ENCODE results near the gene RACK1. TPM values are rescaled to one million over a fixed set of nuclear protein-coding genes. Genes with fewer than 3 reads are reported as not detected.
"Not testable (repeated sequence)": the region's sequence is repeated elsewhere in the genome, so short reads cannot be mapped to it uniquely, and the experiment has no call there.

The RACK1 gene
- polyA plus RNA-seq, 2 of the 4 experiments (the other 2 are of a cell fraction) = 2,590 to 3,139 TPM

- DNase-seq (ENCODE audit: low read depth in 1 of 2, low spot score in 1 of 2) (no peak), ATAC-seq (no peak), FAIRE-seq (no peak)
- WGBS (ENCODE audit: missing lambda C conversion rate) = 94% methylated on average over 6 of the region's 6 CpGs
- no peak overlapping the region for H3K27ac ChIP-seq
- H3K4me1 ChIP-seq = no peaks in the 10 kb centered on the region
- no peak overlapping the region for H3K4me2 ChIP-seq
- no peaks in the 10 kb centered on the region for H3K9me3 ChIP-seq
- no peak overlapping the region for H3K4me3 ChIP-seq
- no peak for TF ChIP-seq SREBF2 (IDR thresholded peaks at IDR 0.05)
- TF ChIP-seq FOSL2 (IDR thresholded peaks at IDR 0.05) = no peak
- TF ChIP-seq FOSL2 (CRISPR knock-in tag; IDR thresholded peaks at IDR 0.05) = no peak
- no peak for TF ChIP-seq SMC3 (IDR thresholded peaks at IDR 0.05)
- no peak for TF ChIP-seq HOXB13 (CRISPR knock-in tag; IDR thresholded peaks at IDR 0.05; ENCODE audit: low read depth)
- TF ChIP-seq NFE2L2 (conservative IDR thresholded peaks at IDR 0.05; ENCODE audit: low read length) = no peak
- TF ChIP-seq PBX3 (IDR thresholded peaks at IDR 0.05) = no peak
- TF ChIP-seq CHD2 (IDR thresholded peaks at IDR 0.05; ENCODE audit: low read length, partially characterized antibody) = no peak
- POLR2A ChIA-PET = no interaction called here
- CTCF ChIA-PET = interaction anchor here (0.7 to 2.9 kb wide), 3 partner anchors 22 to 27 kb away, joined by 3 to 10 read pairs (median 6); no protein-coding TSS in a partner anchor
Measured at GRCh38 chr5:181212080-181212479, 31.6 kb downstream of the RACK1 start.

GRCh38 chr5:181211208-181211607, 32.5 kb downstream of the RACK1 start:
- ChIA-PET CTCF (interaction anchor here (1.5 to 2.9 kb wide), 2 partner anchors 21 to 23 kb away, joined by 6 to 10 read pairs; no protein-coding TSS in a partner anchor), POLR2A (no interaction called here)
- TF ChIP-seq USF2 (IDR thresholded peaks at IDR 0.05) = no peak
- no peak for TF ChIP-seq ESRRA (IDR thresholded peaks at IDR 0.05; ENCODE audit: borderline replicate concordance, low read length)
- TF ChIP-seq NPAS2 (CRISPR knock-in tag; IDR thresholded peaks at IDR 0.05; ENCODE audit: borderline replicate concordance) = no peak
- Histone ChIP-seq H3K4me3 (no peak overlapping the region), H3K27ac (no peak overlapping the region), H3K4me2 (no peak overlapping the region), H3K4me1 (peaks cover 2% of the 10 kb centered on the region), H3K9me3 (no peaks in the 10 kb centered on the region)
- WGBS (ENCODE audit: missing lambda C conversion rate) = 75% methylated on average over 7 of the region's 7 CpGs
- no peak for DNase-seq (ENCODE audit: low read depth in 1 of 2, low spot score in 1 of 2)
- no peak for FAIRE-seq
- no peak for ATAC-seq

- H3K4me3 ChIP-seq; DNase-seq (ENCODE audit: low read depth in 1 of 2, low spot score in 1 of 2); H3K4me2 ChIP-seq; POLR2A ChIA-PET; H3K9me3 ChIP-seq; ATAC-seq; H3K4me1 ChIP-seq; H3K27ac ChIP-seq; FAIRE-seq: not testable (repeated sequence)
- WGBS (ENCODE audit: missing lambda C conversion rate) = 78% methylated on average over 17 of the region's 17 CpGs
- CTCF ChIA-PET = interaction anchor here (2.9 kb wide), 1 partner anchor 23 kb away, joined by 10 read pairs; no protein-coding TSS in a partner anchor
Measured at GRCh38 chr5:181210698-181211097, 33.0 kb downstream of the RACK1 start.

- POLR2A ChIA-PET; DNase-seq (ENCODE audit: low read depth in 1 of 2, low spot score in 1 of 2); H3K27ac ChIP-seq; H3K9me3 ChIP-seq; H3K4me2 ChIP-seq; ATAC-seq; H3K4me3 ChIP-seq; FAIRE-seq: not testable (repeated sequence)
- peaks cover 10% of the 10 kb centered on the region for H3K4me1 ChIP-seq
- 64% methylated on average over 11 of the region's 11 CpGs for WGBS (ENCODE audit: missing lambda C conversion rate)
- CTCF ChIA-PET = interaction anchor here (2.9 kb wide), 1 partner anchor 22 kb away, joined by 10 read pairs; no protein-coding TSS in a partner anchor
Measured at GRCh38 chr5:181210148-181210547, 33.6 kb downstream of the RACK1 start.

- not testable (repeated sequence) for H3K4me2 ChIP-seq; ATAC-seq; H3K9me3 ChIP-seq; FAIRE-seq; H3K27ac ChIP-seq; H3K4me3 ChIP-seq; DNase-seq (ENCODE audit: low read depth in 1 of 2, low spot score in 1 of 2)
- ChIA-PET CTCF (interaction anchor here (1.6 kb wide), 1 partner anchor 12 kb away, joined by 4 read pairs; no protein-coding TSS in a partner anchor), POLR2A (interaction anchor here (2.6 to 6.7 kb wide), 2 partner anchors 14 to 18 kb away, joined by 30 to 159 read pairs; partner anchors contain the start of gene TRIM41)
- H3K4me1 ChIP-seq = peaks cover 10% of the 10 kb centered on the region
- WGBS (ENCODE audit: missing lambda C conversion rate) = 84% methylated on average over 24 of the region's 24 CpGs
Measured at GRCh38 chr5:181209006-181209405, 34.7 kb downstream of the RACK1 start.

- Histone ChIP-seq H3K27ac (no peak overlapping the region), H3K4me2 (peak overlapping the region; percentile 44), H3K9me3 (no peaks in the 10 kb centered on the region), H3K4me1 (peaks cover 15% of the 10 kb centered on the region), H3K4me3 (no peak overlapping the region)
- 10% methylated on average over 3 of the region's 3 CpGs for WGBS (ENCODE audit: missing lambda C conversion rate)
- ChIA-PET POLR2A (interaction anchor here (0.6 to 6.7 kb wide), 6 partner anchors 9 to 402 kb away, joined by 3 to 159 read pairs (median 14); partner anchors contain the start of gene TRIM41), CTCF (interaction anchor here (0.7 to 2.6 kb wide), 9 partner anchors 11 to 476 kb away, joined by 3 to 33 read pairs (median 4); no protein-coding TSS in a partner anchor)
- DNase-seq (ENCODE audit: low read depth in 1 of 2, low spot score in 1 of 2) = no peak
- FAIRE-seq = no peak
- TF ChIP-seq FOSL2 (IDR thresholded peaks at IDR 0.05) (no peak), FOSL2 (CRISPR knock-in tag; IDR thresholded peaks at IDR 0.05) (no peak), RARB (CRISPR knock-in tag; IDR thresholded peaks at IDR 0.05) (peak; percentile 81; the same call in 1 of the 2 replicates), TFCP2L1 (CRISPR knock-in tag; IDR thresholded peaks at IDR 0.05) (peak; percentile 62; the same call in 1 of the 2 replicates)
- ATAC-seq = no peak
Measured at GRCh38 chr5:181207960-181208253, 35.8 kb downstream of the RACK1 start.

All from A549 (cell line).